ENCODE results near the gene COX19. TPM values are rescaled to one million over a fixed set of nuclear protein-coding genes. Genes with fewer than 3 reads are reported as not detected.

Gene COX19
- total RNA-seq, 1 experiment from 2014 or later: 18.8 TPM

- H3K27ac ChIP-seq (ENCODE audit: low read depth, low read length, poor library complexity, severe bottlenecking): no peak overlapping the region
- H3K4me1 ChIP-seq (ENCODE audit: insufficient read depth, low read length, poor library complexity, severe bottlenecking): peaks cover 8% of the 10 kb centered on the region
- no peaks in the 10 kb centered on the region for H3K27me3 ChIP-seq (replicated peaks; ENCODE audit: insufficient read depth, low read depth, low read length, poor library complexity)
- TF ChIP-seq EZH2 (IDR thresholded peaks at IDR 0.05; ENCODE audit: borderline replicate concordance, low read depth, low read length, poor library complexity, severe bottlenecking): no peak
- no peak for TF ChIP-seq CTCF (conservative IDR thresholded peaks at IDR 0.05; ENCODE audit: low read depth, low read length)
- no peaks in the 10 kb centered on the region for H3K9me3 ChIP-seq (ENCODE audit: low read depth, low read length, poor library complexity, severe bottlenecking)
- BruUV-seq (replicated peaks): no TSS peak
- ChIA-PET POLR2A (ENCODE audit: low non-redundant PET) (no interaction called here), CTCF (no interaction called here)
- no peak overlapping the region for H3K4me3 ChIP-seq (ENCODE audit: low read depth, low read length, poor library complexity, severe bottlenecking)
- intact Hi-C loops (cut with micrococcal nuclease; ENCODE audit: unreplicated experiment): no loop called here
- no peaks in the 10 kb centered on the region for H3K36me3 ChIP-seq (ENCODE audit: insufficient read depth, low read length, poor library complexity, severe bottlenecking)
- DNase-seq (ENCODE audit: low spot score): no peak
Measured at GRCh38 chr7:917255-918117, 57.9 kb downstream of the COX19 start.

GRCh38 chr7:916291-916941 is 58.9 kb downstream of the COX19 start:
- intact Hi-C loops (cut with micrococcal nuclease; ENCODE audit: unreplicated experiment): no loop called here
- H3K27me3 ChIP-seq (replicated peaks; ENCODE audit: insufficient read depth, low read depth, low read length, poor library complexity): no peaks in the 10 kb centered on the region
- H3K4me1 ChIP-seq (ENCODE audit: insufficient read depth, low read length, poor library complexity, severe bottlenecking): peaks cover 8% of the 10 kb centered on the region
- CTCF ChIA-PET: no interaction called here
- no peaks in the 10 kb centered on the region for H3K9me3 ChIP-seq (ENCODE audit: low read depth, low read length, poor library complexity, severe bottlenecking)
- H3K36me3 ChIP-seq (ENCODE audit: insufficient read depth, low read length, poor library complexity, severe bottlenecking): no peaks in the 10 kb centered on the region
- POLR2A ChIA-PET (ENCODE audit: low non-redundant PET): no interaction called here
- H3K4me3 ChIP-seq (ENCODE audit: low read depth, low read length, poor library complexity, severe bottlenecking): no peak overlapping the region
- DNase-seq (ENCODE audit: low spot score): no peak
- TF ChIP-seq EZH2 (IDR thresholded peaks at IDR 0.05; ENCODE audit: borderline replicate concordance, low read depth, low read length, poor library complexity, severe bottlenecking) (no peak), CTCF (conservative IDR thresholded peaks at IDR 0.05; ENCODE audit: low read depth, low read length) (no peak)
- no TSS peak for BruUV-seq (replicated peaks)
- no peak overlapping the region for H3K27ac ChIP-seq (ENCODE audit: low read depth, low read length, poor library complexity, severe bottlenecking)

Small RNA genes lying within 50 kb of the gene (microRNA-seq; reads per million reads assigned to microRNA genes)
- 1,941 reads per million, percentile 86 among the genes with 10 or more reads in this experiment for gene MIR339

Other genes with a start within 250 kb of the COX19 start
- 74.4 and 78.1 TPM in 2 replicates for gene DNAAF5, start 248.8 kb downstream of the COX19 start, total RNA-seq (2021)
- 27.2 and 29.0 TPM in 2 replicates for gene PRKAR1B, start 248.3 kb downstream of the COX19 start, total RNA-seq (2021)
- 189 and 203 TPM in 2 replicates for gene SUN1, start 143.1 kb downstream of the COX19 start, total RNA-seq (2021)
- gene GET4, start 99.0 kb downstream of the COX19 start, total RNA-seq (2021): 49.7 and 51.9 TPM in 2 replicates
- gene ADAP1, start 20.9 kb downstream of the COX19 start, total RNA-seq (2021): 16.4 and 18.6 TPM in 2 replicates
- not detected in 2 replicates for gene CYP2W1, start 7.6 kb upstream of the COX19 start, total RNA-seq (2021)
- 0.95 and 2.4 TPM in 2 replicates for gene GPR146, start 69.0 kb upstream of the COX19 start, total RNA-seq (2021)
- 0.37 and 0.63 TPM in 2 replicates for gene GPER1, start 112.6 kb upstream of the COX19 start, total RNA-seq (2021)
- gene ZFAND2A, start 184.6 kb upstream of the COX19 start, total RNA-seq (2021): 26.1 and 27.4 TPM in 2 replicates

All from A673 (cell line).